Left cardiac atrium (tissue), 4 donors: ENCODE measurements around the gene ADCY3. TPM values are rescaled to one million over a fixed set of nuclear protein-coding genes. Genes with fewer than 3 reads are reported as not detected.

ENCODE experiments used
- ATAC-seq, 2 donors: fragments of 200-7000 bp; cut with Tn5 transposase; one replicate each; pipeline ENCODE4 v1.9.1; 2020; ENCODE audit warnings: mild to moderate bottlenecking in 2 of 2, moderate library complexity in 2 of 2
- DNase-seq: peaks from one replicate; pipeline ENCODE4 v3.0.0-alpha.2; 2020
- intact Hi-C, 2 donors: fragments of 100-400 bp; cut with DNase I; formaldehyde crosslinking; loops; one replicate each; pipeline versions ENCODE4 v1.14.1 to v1.15.1; 2022 to 2023
- total RNA-seq, 2 donors: library from RNA; stranded (reverse); fragmentation: NEBNext Ultra II Directional; extraction: Animal tissue kit (Norgen Biotek cat#: 25700); gene quantifications; one replicate each; pipeline ENCODE4 v1.2.1, GENCODE V29; 2021
- donor health status: DM: no; HTN: yes; CAD: no.
- donor health status: DM: no; HTN: yes; CAD: no; lungs with severe emphysema.
- donor health status: DM: yes; HTN: yes; CAD: no.
- donor health status: Dilated cardiomyopathy.

The ADCY3 gene
- total RNA-seq, 2 donors from 2014 or later = 42.7 to 44.0 TPM

- intact Hi-C loops = no loop called here
- no peak for ATAC-seq
- no peak for DNase-seq
Measured at GRCh38 chr2:24885221-24886125, 34.6 kb downstream of the ADCY3 start.

GRCh38 chr2:24883946-24884345 lies 36.1 kb downstream of the ADCY3 start:
- ATAC-seq (peak; percentile 55 to 60), DNase-seq (no peak)
- intact Hi-C loops = no loop called here

GRCh38 chr2:24881623-24882022 lies 38.4 kb downstream of the ADCY3 start:
- ATAC-seq (no peak), DNase-seq (no peak)
- intact Hi-C loops = no loop called here

GRCh38 chr2:24881158-24881557 lies 38.9 kb downstream of the ADCY3 start:
- ATAC-seq (no peak), DNase-seq (no peak)
- intact Hi-C loops = no loop called here

- intact Hi-C loops = no loop called here
- DNase-seq (no peak), ATAC-seq (peak in 1 of 2 donors; percentile 9)
Measured at GRCh38 chr2:24878341-24878740, 41.7 kb downstream of the ADCY3 start.

GRCh38 chr2:24877646-24878045 lies 42.4 kb downstream of the ADCY3 start:
- no peak for ATAC-seq
- no peak for DNase-seq
- intact Hi-C loops = no loop called here

- no peak for ATAC-seq
Measured at GRCh38 chr2:24877067-24877466, 43.0 kb downstream of the ADCY3 start.

GRCh38 chr2:24875901-24876300 lies 44.1 kb downstream of the ADCY3 start:
- intact Hi-C loops = no loop called here
- ATAC-seq (no peak), DNase-seq (no peak)

More at GRCh38 chr2:24877067-24877466, 43.0 kb downstream of the ADCY3 start:
- intact Hi-C loops = no loop called here
- DNase-seq = no peak

- no peak for ATAC-seq
- intact Hi-C loops = no loop called here
- DNase-seq = no peak
Measured at GRCh38 chr2:24875272-24875671, 44.8 kb downstream of the ADCY3 start.

GRCh38 chr2:24874035-24874434 lies 46.0 kb downstream of the ADCY3 start:
- intact Hi-C loops = no loop called here
- DNase-seq = peak; percentile 66
- ATAC-seq = peak in 1 of 2 donors; percentile 21

GRCh38 chr2:24873619-24874018 lies 46.4 kb downstream of the ADCY3 start:
- ATAC-seq (peak in 1 of 2 donors; percentile 62), DNase-seq (peak; percentile 63)
- intact Hi-C loops = no loop called here

- intact Hi-C loops = no loop called here
- DNase-seq (no peak), ATAC-seq (no peak)
Measured at GRCh38 chr2:24872344-24873115, 47.5 kb downstream of the ADCY3 start.

GRCh38 chr2:24871852-24872333 lies 48.1 kb downstream of the ADCY3 start:
- peak in 1 of 2 donors; percentile 25 for ATAC-seq
- intact Hi-C loops = no loop called here
- DNase-seq = no peak

GRCh38 chr2:24870891-24871705 lies 48.9 kb downstream of the ADCY3 start:
- no peak for DNase-seq
- intact Hi-C loops = no loop called here
- ATAC-seq = no peak

- ATAC-seq = no peak
- intact Hi-C loops = no loop called here
- no peak for DNase-seq
Measured at GRCh38 chr2:24870440-24870839, 49.6 kb downstream of the ADCY3 start.

GRCh38 chr2:24866946-24867345 lies 53.1 kb downstream of the ADCY3 start:
- intact Hi-C loops = no loop called here
- DNase-seq = no peak
- ATAC-seq = no peak

GRCh38 chr2:24863641-24864040 lies 56.4 kb downstream of the ADCY3 start:
- ATAC-seq = peak in 1 of 2 donors; percentile 63
- DNase-seq = no peak
- intact Hi-C loops = no loop called here

- intact Hi-C loops = no loop called here
- ATAC-seq = peak; percentile 51 to 83
- DNase-seq = peak; percentile 62
Measured at GRCh38 chr2:24861500-24861899, 58.5 kb downstream of the ADCY3 start.

GRCh38 chr2:24860631-24861030 lies 59.4 kb downstream of the ADCY3 start:
- intact Hi-C loops = no loop called here
- DNase-seq = no peak
- ATAC-seq = no peak
